Gastroesophageal sphincter (tissue), 4 donors: ENCODE data around the gene FFAR3. TPM values are rescaled to one million over a fixed set of nuclear protein-coding genes. Genes with fewer than 3 reads are reported as not detected.
"Not testable (repeated sequence)": the region's sequence is repeated elsewhere in the genome, so short reads cannot be mapped to it uniquely, and the experiment has no call there.

Experiments used
- ATAC-seq: fragments of 150-250 bp; one replicate; pipeline ENCODE4 v1.9.1; 2016; ENCODE audit warnings: mild to moderate bottlenecking, moderate library complexity
- H3K27ac ChIP-seq, 4 donors: fragments of 200-600 bp; sonication (generic) in 3 of 4; 1 replicate in 3 of 4; 2 replicates in 1 of 4; pipeline ENCODE4 v1.5.1; 2016 to 2019
- H3K27me3 ChIP-seq: fragments of 200-600 bp; sonication (generic); one replicate; pipeline ENCODE4 v1.5.1; 2019
- H3K36me3 ChIP-seq, 2 donors: fragments of 200-600 bp; sonication (generic); one replicate each; pipeline ENCODE4 v1.5.1; 2019; ENCODE audit warnings: control low read depth in 1 of 2
- H3K4me1 ChIP-seq, 3 donors: fragments of 200-600 bp; sonication (generic); 1 replicate in 2 of 3; 2 replicates in 1 of 3; pipeline ENCODE4 v1.5.1; 2016 to 2019; ENCODE audit warnings: control low read depth in 2 of 3
- H3K4me3 ChIP-seq, 2 donors: fragments of 200-600 bp; sonication (generic); one replicate each; pipeline ENCODE4 v1.5.1; 2019; ENCODE audit warnings: mild to moderate bottlenecking in 1 of 2, moderate library complexity in 1 of 2
- H3K9me3 ChIP-seq, 3 donors: fragments of 200-600 bp; sonication (generic); one replicate each; pipeline ENCODE4 v1.5.1; 2017 to 2019; ENCODE audit warnings: control low read depth in 2 of 3
- EP300 ChIP-seq: sonication (generic); formaldehyde crosslinking; IDR thresholded peaks from one replicate; pipeline ENCODE4 v1.6.1; 2017; ENCODE audit warnings: antibody characterized with exemption, mild to moderate bottlenecking
- POLR2A ChIP-seq, 2 donors: fragments of 450-650 bp; IDR thresholded peaks; one replicate each; pipeline ENCODE4 v1.6.1; 2017; ENCODE audit warnings: antibody characterized with exemption in 2 of 2, mild to moderate bottlenecking in 2 of 2, moderate library complexity in 1 of 2
- POLR2AphosphoS5 ChIP-seq: sonication (generic); formaldehyde crosslinking; IDR thresholded peaks from one replicate; pipeline ENCODE4 v1.6.1; 2017; ENCODE audit warnings: antibody characterized with exemption
- WGBS, 2 donors: methylation state at CpG; one replicate each; pipeline ENCODE4 v1.1.5; 2018; ENCODE audit warnings: low coverage in 1 of 2; 5-methylcytosine and 5-hydroxymethylcytosine counted together
- total RNA-seq, 4 donors: library from RNA; depleted of rRNA; stranded (reverse); fragments of >200 nt; gene quantifications; one replicate each; pipeline ENCODE4 v1.1.0, GENCODE V29; 2016
- TF ChIP-seq, protein P1 (sequence below), 4 experiments: fragments of 200-600 bp in 2 of 4; fragments of 450-650 bp in 2 of 4; sonication (generic) in 1 of 4; IDR thresholded peaks; one replicate each; pipeline ENCODE4 v1.5.1; 2017 to 2019; ENCODE audit warnings: antibody characterized with exemption in 4 of 4, mild to moderate bottlenecking in 2 of 4, moderate library complexity in 2 of 4

FFAR3 gene
- total RNA-seq, 4 donors from 2014 or later = 0.13 TPM; not detected in 3

DNA sequence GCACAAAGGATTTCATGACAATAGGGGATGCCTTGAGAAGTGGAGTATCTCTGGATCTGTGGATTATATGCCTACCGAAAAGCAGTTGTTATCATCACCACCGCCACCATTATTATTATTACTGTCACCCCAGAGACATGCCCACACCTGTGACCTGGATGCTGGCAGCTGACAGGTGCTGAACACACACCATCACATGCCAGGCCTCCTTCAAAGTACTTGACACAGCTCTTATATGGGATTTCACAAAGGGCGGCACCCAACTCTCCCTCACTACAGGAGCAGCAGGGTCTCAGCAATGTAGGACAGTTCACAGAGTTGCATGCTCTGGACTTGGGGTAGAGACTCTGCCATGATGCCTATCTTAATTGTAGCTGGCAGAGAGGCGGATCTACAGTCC, 7.0 kb downstream of the FFAR3 start:
- 97% methylated on average over 3 of the region's 4 CpGs; no CpG with 5 or more reads in 1 of the 2 donors for WGBS, 2 donors
- Histone ChIP-seq H3K27me3 (peaks cover 5% of the 10 kb centered on the region), H3K36me3 (no peaks in the 10 kb centered on the region), H3K9me3 (no peaks in the 10 kb centered on the region), H3K27ac (no peak overlapping the region), H3K4me1 (no peaks in the 10 kb centered on the region), H3K4me3 (no peak overlapping the region)
- no peak for ATAC-seq
- no peak for TF ChIP-seq POLR2AphosphoS5
- no peak for TF ChIP-seq EP300
- no peak for TF ChIP-seq POLR2A (IDR thresholded peaks at IDR 0.05)
- TF ChIP-seq, protein P1, sequence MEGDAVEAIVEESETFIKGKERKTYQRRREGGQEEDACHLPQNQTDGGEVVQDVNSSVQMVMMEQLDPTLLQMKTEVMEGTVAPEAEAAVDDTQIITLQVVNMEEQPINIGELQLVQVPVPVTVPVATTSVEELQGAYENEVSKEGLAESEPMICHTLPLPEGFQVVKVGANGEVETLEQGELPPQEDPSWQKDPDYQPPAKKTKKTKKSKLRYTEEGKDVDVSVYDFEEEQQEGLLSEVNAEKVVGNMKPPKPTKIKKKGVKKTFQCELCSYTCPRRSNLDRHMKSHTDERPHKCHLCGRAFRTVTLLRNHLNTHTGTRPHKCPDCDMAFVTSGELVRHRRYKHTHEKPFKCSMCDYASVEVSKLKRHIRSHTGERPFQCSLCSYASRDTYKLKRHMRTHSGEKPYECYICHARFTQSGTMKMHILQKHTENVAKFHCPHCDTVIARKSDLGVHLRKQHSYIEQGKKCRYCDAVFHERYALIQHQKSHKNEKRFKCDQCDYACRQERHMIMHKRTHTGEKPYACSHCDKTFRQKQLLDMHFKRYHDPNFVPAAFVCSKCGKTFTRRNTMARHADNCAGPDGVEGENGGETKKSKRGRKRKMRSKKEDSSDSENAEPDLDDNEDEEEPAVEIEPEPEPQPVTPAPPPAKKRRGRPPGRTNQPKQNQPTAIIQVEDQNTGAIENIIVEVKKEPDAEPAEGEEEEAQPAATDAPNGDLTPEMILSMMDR (IDR thresholded peaks at IDR 0.05) = no peak

DNA sequence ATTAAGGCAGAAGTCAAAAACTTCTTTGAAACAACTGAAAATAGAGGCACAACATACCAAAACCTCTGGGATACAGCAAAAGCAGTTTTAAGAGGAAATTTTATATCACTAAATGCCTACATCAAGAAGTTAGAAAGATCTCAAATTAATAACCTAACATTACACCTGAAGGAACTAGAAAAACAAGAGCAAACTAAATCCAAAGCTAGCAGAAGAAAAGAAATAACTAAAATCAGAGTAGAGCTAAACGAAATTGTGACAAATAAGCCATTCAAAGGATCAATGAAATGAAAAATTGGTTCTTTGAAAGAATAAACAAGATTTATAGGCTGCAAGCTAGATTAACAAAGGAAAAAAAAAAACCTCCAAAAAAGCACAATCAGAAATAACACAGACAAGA, 10.1 kb downstream of the FFAR3 start:
- H3K36me3 ChIP-seq = no peaks in the 10 kb centered on the region
- no peaks in the 10 kb centered on the region for H3K4me1 ChIP-seq
- ATAC-seq = no peak
- no peaks in the 10 kb centered on the region for H3K9me3 ChIP-seq
- WGBS, 2 donors = 18 to 55% methylated on average over 1 of the region's 1 CpG
- no peak for TF ChIP-seq POLR2A (IDR thresholded peaks at IDR 0.05)
- H3K4me3 ChIP-seq = no peak overlapping the region
- H3K27me3 ChIP-seq = no peaks in the 10 kb centered on the region
- no peak overlapping the region for H3K27ac ChIP-seq

DNA sequence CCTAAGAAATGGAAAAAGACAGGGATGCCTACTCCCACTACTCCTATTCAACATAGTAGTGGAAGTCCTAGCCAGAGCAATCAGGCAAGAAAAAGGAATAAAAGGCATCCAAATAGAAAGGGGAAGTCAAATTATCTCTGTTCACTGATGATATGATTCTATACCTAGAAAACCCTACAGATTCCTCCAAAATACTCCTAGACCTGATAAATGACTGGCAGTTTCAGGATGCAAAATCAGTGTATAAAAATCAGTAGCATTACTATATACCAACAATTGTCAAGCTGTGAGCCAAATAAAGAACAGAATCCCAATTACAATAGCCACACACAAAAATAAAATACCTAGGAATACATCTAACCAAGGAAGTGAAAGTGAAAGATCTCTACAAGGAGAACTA, 11.3 kb downstream of the FFAR3 start:
- Histone ChIP-seq H3K4me1 (no peaks in the 10 kb centered on the region), H3K4me3 (no peak overlapping the region), H3K27me3 (no peaks in the 10 kb centered on the region), H3K36me3 (no peaks in the 10 kb centered on the region), H3K27ac (no peak overlapping the region), H3K9me3 (no peaks in the 10 kb centered on the region)
- no peak for TF ChIP-seq POLR2A (IDR thresholded peaks at IDR 0.05)
- no peak for TF ChIP-seq EP300
- TF ChIP-seq, protein P1 (IDR thresholded peaks at IDR 0.05) = no peak
- no peak for TF ChIP-seq POLR2AphosphoS5
- no peak for ATAC-seq

DNA sequence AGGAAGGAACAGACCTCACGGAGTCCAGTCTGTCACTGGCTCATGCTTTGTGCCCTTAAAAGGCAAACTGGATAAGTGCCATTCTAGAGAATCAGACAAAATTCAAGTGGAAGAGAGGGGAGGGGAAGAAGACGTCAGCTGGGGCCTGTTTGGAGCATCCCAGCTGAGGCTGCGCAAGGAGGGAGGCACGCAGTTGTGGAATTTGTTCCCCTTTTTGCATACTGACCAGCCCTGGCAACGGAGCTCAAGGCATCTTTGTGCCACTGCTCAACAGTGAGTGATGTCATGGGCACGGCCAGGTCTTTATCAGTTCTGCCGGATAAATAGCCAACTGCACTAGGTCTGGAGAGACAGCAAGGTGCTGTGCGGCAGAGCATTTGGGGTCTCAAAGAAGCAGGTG, 12.5 kb downstream of the FFAR3 start, which contains the start of gene GPR42:
GPR42 (plus strand) TSS at position 347 of the 400 bp plus-strand sequence. CDS start 292 bp downstream, outside the sequence.
- H3K36me3 ChIP-seq = no peaks in the 10 kb centered on the region
- no peak for ATAC-seq
- no peaks in the 10 kb centered on the region for H3K9me3 ChIP-seq
- no peaks in the 10 kb centered on the region for H3K4me1 ChIP-seq
- H3K27ac ChIP-seq = no peak within 1 kb of the TSS
- H3K4me3 ChIP-seq = no peak within 1 kb of the TSS
- H3K27me3 ChIP-seq = peaks cover 1% of the 10 kb centered on the region
- no peak for TF ChIP-seq POLR2A (IDR thresholded peaks at IDR 0.05)
- TF ChIP-seq POLR2AphosphoS5 = no peak
- TF ChIP-seq, protein P1 (IDR thresholded peaks at IDR 0.05) = no peak
- TF ChIP-seq EP300 = no peak
- 60 to 68% methylated on average over 2 to 5 of the region's 8 CpGs for WGBS, 2 donors

DNA sequence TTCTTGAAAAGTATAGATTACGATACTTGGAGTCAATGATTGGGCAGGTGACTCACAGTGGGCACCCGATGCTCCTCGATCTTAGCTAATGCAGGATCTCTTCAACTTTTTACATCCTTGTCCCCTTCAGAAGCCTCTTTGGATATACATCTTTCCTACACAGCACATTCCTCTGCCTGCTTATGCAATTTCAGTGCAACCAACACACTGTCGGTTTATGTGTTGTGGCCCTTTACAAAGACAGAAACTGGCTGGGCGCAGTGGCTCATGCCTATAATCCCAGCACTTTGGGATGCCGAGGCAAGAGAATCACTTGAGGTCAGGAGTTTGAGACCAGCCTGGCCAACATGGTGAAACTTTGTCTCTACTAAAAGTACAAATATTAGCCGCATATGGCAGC, 15.2 kb downstream of the FFAR3 start:
- WGBS, 2 donors = 67 to 88% methylated on average over 3 to 4 of the region's 7 CpGs
- peaks cover 4% of the 10 kb centered on the region for H3K27me3 ChIP-seq
- no peaks in the 10 kb centered on the region for H3K4me1 ChIP-seq
- no peak overlapping the region for H3K4me3 ChIP-seq
- no peak for ATAC-seq
- H3K36me3 ChIP-seq = no peaks in the 10 kb centered on the region
- H3K9me3 ChIP-seq = peaks cover 0 to 4% (median 0%) of the 10 kb centered on the region in 3 donors
- H3K27ac ChIP-seq = no peak overlapping the region
- TF ChIP-seq, protein P1 (IDR thresholded peaks at IDR 0.05) = no peak
- no peak for TF ChIP-seq POLR2A (IDR thresholded peaks at IDR 0.05)
- TF ChIP-seq POLR2AphosphoS5 = no peak
- TF ChIP-seq EP300 = no peak

DNA sequence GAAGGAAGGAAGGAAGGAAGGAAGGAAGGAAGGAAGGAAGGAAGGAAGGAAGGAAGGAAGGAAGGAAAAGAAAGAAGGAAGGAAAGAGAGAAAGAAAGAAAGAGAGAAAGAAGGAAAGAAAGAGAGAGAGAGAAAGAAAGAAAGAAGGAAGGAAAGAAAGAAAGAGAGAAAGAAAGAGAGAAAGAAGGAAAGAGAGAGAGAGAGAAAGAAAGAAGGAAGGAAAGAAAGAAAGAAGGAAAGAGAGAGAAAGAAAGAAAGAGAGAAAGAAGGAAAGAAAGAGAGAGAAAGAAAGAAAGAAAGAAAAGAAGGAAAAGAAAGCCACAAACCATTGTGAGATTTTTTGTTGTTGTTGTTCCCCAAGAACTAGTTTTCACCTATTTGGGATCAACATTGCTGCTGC, 15.8 kb downstream of the FFAR3 start:
- not testable (repeated sequence) for H3K4me3 ChIP-seq, H3K36me3 ChIP-seq, H3K27ac ChIP-seq, H3K9me3 ChIP-seq, ATAC-seq, H3K27me3 ChIP-seq, H3K4me1 ChIP-seq
